ENCODE measurements around the gene UNC79.

Gene UNC79

DNA sequence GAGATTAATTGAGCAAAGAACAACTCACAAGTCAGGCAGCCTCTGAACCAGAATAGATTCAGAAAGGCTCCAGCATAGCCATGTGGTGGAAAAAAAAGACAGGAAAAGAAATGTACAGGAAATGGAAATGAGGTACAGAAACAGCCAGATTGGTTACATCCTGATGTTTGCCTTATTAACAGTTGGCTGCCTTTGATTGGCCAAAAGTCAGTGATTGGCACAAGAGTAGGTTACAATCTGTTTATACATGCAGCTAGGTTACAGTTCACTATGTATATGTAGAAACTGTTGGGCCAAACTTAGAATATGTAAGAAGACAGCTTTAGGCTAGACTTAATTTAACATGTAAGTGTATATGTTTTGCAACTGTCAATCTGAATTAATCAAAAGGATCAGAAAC, 118.9 kb downstream of the UNC79 start:
- no peak for DNase-seq (ENCODE audit: low spot score)
- in situ Hi-C loops (cut with MboI; ENCODE audit: low sequenced_read_pairs, unreplicated experiment): loop anchor here (10.0 kb wide), 1 partner anchor 315 kb away; no protein-coding TSS in a partner anchor

DNA sequence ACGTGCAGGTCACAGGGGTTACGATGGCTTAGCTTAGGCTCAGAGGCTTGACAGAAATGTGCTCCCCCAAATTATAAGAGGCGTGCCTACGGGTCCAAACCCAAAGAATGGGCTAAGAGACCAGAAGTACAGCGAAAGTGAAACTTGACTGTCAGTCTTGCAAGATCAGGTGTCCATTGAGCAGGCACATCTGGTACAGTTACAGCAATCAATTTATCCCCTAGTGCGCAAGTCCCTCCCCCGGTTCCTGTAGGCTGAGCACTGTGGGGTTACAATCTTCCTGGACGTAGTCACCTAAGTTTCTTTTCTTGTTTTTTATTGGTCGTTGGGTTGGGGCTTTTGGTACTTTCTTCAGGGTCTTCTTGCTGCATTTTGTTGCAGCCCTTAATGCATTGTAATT, 134.2 kb downstream of the UNC79 start:
- DNase-seq (ENCODE audit: low spot score): no peak
- TF ChIP-seq, protein P1, sequence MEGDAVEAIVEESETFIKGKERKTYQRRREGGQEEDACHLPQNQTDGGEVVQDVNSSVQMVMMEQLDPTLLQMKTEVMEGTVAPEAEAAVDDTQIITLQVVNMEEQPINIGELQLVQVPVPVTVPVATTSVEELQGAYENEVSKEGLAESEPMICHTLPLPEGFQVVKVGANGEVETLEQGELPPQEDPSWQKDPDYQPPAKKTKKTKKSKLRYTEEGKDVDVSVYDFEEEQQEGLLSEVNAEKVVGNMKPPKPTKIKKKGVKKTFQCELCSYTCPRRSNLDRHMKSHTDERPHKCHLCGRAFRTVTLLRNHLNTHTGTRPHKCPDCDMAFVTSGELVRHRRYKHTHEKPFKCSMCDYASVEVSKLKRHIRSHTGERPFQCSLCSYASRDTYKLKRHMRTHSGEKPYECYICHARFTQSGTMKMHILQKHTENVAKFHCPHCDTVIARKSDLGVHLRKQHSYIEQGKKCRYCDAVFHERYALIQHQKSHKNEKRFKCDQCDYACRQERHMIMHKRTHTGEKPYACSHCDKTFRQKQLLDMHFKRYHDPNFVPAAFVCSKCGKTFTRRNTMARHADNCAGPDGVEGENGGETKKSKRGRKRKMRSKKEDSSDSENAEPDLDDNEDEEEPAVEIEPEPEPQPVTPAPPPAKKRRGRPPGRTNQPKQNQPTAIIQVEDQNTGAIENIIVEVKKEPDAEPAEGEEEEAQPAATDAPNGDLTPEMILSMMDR (IDR thresholded peaks at IDR 0.05; ENCODE audit: borderline replicate concordance, control extremely low read depth, extremely low read depth, insufficient read depth, missing control alignments): no peak
- in situ Hi-C loops (cut with MboI; ENCODE audit: low sequenced_read_pairs, unreplicated experiment): no loop called here

More for the DNA sequence above, 118.9 kb downstream of the UNC79 start:
- TF ChIP-seq, protein P1 (IDR thresholded peaks at IDR 0.05; ENCODE audit: borderline replicate concordance, control extremely low read depth, extremely low read depth, insufficient read depth, missing control alignments): no peak

DNA sequence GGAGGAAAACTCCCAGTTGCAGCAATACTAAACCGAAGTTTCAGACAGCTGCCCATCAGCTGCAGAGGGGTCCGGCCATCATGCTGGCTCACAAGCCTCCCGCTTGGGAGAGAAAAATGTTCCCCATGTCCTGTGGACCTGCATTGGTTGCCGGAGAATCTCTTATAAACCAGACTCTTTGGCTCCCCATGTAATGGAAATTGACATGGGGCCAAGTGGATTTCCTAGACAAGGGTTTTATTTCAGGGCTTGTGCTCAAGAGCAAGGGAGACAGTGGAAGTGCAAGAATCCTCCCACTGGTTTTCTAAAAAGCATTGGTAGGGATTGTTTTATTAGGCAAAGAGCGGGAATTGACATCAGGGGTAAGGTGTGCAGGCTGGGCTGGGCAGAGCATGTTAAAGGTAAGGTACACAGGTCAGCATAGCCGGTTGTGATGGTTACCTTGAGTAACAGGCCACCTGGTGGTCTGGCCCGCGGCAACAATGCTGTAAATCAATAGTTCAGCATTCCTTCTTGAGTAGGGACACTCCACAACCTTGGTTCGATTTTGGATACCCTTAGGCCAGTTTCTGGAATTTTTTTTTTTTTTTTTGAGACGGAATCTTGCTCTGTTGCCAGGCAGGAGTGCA, 135.4 kb downstream of the UNC79 start:
- DNase-seq (ENCODE audit: low spot score): no peak
- TF ChIP-seq, protein P1 (IDR thresholded peaks at IDR 0.05; ENCODE audit: borderline replicate concordance, control extremely low read depth, extremely low read depth, insufficient read depth, missing control alignments): no peak
- in situ Hi-C loops (cut with MboI; ENCODE audit: low sequenced_read_pairs, unreplicated experiment): no loop called here

DNA sequence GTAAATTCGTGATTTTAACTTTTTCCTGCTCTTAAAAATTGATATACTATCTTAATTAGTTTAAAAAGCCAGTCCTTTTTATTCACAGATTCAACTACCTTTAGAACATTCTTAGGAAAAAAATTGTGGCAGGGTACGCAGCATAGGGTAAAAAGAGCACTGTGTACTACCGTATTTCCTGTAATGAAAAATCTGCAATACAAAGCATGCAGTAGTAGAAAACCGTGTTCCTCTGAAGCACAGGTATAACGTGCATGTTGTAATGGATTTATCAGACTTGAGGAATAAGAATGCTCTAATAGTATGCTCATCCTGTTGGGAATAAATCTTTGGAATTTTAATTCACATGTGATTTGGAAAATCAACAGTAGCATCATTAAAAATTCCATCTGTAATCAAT, 140.5 kb downstream of the UNC79 start:
- in situ Hi-C loops (cut with MboI; ENCODE audit: low sequenced_read_pairs, unreplicated experiment): no loop called here
- TF ChIP-seq, protein P1 (IDR thresholded peaks at IDR 0.05; ENCODE audit: borderline replicate concordance, control extremely low read depth, extremely low read depth, insufficient read depth, missing control alignments): no peak
- DNase-seq (ENCODE audit: low spot score): no peak

DNA sequence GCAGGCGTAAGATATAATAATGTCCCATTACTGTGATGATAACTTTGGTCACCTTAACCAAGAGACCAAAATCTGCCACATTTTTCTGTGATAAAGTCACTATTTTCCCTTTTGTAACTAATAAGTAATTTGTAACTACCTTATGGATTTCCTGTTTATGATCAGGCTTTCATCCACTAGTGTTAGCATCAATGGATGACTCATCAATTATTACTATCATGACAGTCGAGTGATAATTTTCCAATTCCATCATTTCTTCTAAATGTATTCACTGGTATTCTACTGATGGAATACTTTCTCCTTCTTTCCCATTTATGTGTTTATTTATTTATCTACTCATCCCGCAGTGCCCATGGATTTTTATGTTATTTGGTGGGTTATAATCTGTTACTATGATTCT, 148.4 kb downstream of the UNC79 start:
- DNase-seq (ENCODE audit: low spot score): no peak
- TF ChIP-seq, protein P1 (IDR thresholded peaks at IDR 0.05; ENCODE audit: borderline replicate concordance, control extremely low read depth, extremely low read depth, insufficient read depth, missing control alignments): no peak
- in situ Hi-C loops (cut with MboI; ENCODE audit: low sequenced_read_pairs, unreplicated experiment): no loop called here

DNA sequence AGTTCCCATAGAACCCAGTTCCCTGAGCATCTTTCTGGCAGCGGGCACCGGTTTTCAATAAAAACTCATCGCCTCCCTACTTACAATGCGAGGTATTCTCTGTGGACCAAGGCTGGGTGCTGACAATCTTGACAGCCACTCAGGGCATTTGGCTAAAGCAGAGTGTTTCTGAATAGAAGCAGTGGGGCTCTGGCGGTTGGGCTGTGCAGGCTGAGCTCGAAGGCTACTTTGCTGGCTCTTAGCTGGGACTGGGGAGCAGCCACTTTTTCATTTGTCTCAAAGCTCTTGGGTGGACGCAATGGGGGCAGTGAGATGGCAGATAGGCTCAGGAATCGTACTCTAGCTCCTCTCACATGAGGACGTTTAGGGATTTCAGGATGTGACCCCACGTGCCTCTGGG, 151.8 kb downstream of the UNC79 start:
- no peak for DNase-seq (ENCODE audit: low spot score)
- in situ Hi-C loops (cut with MboI; ENCODE audit: low sequenced_read_pairs, unreplicated experiment): no loop called here
- TF ChIP-seq, protein P1 (IDR thresholded peaks at IDR 0.05; ENCODE audit: borderline replicate concordance, control extremely low read depth, extremely low read depth, insufficient read depth, missing control alignments): no peak
